ENCODE results near the gene NFATC1.

DNA sequence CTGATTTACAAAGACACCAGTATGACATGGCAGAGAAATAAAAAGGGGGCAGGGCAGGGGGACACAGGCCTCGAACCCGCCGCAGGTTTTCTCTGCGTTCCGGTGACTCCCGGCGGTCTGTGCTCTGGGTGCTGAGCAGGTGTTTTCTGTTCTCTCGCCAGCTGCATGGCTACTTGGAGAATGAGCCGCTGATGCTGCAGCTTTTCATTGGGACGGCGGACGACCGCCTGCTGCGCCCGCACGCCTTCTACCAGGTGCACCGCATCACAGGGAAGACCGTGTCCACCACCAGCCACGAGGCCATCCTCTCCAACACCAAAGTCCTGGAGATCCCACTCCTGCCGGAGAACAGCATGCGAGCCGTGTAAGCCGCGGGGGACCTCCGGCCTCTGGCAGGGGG, 52.9 kb downstream of the NFATC1 start:
- TF ChIP-seq, protein P1, sequence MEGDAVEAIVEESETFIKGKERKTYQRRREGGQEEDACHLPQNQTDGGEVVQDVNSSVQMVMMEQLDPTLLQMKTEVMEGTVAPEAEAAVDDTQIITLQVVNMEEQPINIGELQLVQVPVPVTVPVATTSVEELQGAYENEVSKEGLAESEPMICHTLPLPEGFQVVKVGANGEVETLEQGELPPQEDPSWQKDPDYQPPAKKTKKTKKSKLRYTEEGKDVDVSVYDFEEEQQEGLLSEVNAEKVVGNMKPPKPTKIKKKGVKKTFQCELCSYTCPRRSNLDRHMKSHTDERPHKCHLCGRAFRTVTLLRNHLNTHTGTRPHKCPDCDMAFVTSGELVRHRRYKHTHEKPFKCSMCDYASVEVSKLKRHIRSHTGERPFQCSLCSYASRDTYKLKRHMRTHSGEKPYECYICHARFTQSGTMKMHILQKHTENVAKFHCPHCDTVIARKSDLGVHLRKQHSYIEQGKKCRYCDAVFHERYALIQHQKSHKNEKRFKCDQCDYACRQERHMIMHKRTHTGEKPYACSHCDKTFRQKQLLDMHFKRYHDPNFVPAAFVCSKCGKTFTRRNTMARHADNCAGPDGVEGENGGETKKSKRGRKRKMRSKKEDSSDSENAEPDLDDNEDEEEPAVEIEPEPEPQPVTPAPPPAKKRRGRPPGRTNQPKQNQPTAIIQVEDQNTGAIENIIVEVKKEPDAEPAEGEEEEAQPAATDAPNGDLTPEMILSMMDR (IDR thresholded peaks at IDR 0.05) = no peak
- no peak for TF ChIP-seq EP300 (IDR thresholded peaks at IDR 0.05)
